ENCODE data around the gene LINGO4.
"Not testable (repeated sequence)": the region's sequence is repeated elsewhere in the genome, so short reads cannot be mapped to it uniquely, and the experiment has no call there.

Gene LINGO4

GRCh38 chr1:151780736-151781135 lies 24.5 kb downstream of the LINGO4 start:
- not testable (repeated sequence) for DNase-seq

- DNase-seq: no peak
Measured at GRCh38 chr1:151779852-151780251, 25.4 kb downstream of the LINGO4 start.

GRCh38 chr1:151777317-151777716 lies 27.9 kb downstream of the LINGO4 start:
- DNase-seq: no peak

DNA sequence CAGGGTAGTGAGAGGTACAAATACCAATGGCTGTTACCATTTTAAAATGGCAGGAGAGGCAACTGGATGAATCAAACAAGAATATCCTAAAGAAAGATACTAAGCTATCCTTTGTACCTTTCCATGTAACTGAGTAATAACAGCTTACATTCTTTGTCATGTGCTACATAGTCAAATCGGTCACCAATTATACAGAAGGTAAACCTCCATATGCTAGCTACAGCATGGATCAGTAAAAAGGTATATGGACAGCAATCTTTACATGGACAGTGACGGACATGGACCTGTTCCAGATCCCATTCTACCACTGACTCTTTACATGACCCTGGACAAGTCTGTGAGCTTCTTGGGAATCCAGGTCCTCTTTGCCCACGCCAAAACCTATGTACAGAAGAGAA lies 28.6 kb downstream of the LINGO4 start:
- DNase-seq: no peak

DNA sequence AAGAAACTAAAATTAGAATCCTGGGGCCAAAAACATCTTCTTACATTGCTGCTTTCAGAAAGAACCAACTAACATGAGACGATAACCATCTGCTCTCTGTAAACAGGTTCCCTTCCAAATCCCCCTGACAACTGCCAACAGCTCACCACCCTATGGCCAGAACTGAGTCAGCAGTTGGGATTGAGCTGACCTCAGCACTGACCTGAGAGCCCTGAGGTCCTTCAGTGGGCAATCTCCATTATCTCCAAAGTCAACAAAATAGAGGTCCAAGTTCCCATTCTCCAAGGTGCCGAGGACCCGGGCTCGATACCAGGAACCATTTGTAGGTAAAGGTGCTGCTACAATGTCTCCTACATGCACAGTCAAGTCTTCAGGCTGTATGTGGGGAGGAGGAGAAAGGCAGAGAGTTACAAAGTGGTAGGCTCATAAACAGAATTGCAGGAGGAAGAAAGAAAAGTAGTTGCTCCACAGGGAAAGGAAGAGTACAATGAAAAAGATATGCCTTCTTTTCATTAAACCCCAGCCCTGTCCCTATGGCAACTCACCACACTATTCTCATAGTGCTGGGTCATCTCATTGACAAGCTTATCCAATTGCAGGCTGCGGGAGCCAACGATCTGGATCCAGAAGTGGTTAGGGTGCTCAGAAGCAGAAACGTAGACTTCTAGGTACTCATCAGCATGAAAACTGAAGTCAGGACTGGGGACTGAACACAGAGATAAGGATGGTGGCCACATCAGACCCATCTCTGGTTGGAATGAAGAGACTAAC lies 29.1 kb downstream of the LINGO4 start:
- no peak for DNase-seq

- no peak for DNase-seq
Measured at GRCh38 chr1:151774256-151774922, 30.8 kb downstream of the LINGO4 start.

DNA sequence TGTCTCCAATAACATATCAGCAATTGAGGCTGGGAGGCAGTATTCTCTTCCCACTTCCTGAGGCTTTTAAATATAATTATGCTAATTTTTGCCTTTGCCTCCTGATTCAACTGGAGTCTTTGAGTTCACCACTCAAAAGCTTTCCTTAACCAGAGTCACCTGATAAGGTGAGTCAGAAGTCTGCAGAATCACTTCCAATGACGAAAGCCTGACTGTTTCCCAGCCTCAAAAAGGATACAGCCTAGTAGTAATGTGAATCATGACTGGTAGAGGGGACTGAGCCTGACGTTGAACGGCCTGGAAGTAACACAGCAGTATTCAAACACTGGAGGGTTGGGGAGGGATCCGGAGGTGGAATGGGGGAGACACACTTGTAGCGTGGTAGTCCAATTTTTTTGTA lies 31.5 kb downstream of the LINGO4 start:
- DNase-seq: no peak

DNA sequence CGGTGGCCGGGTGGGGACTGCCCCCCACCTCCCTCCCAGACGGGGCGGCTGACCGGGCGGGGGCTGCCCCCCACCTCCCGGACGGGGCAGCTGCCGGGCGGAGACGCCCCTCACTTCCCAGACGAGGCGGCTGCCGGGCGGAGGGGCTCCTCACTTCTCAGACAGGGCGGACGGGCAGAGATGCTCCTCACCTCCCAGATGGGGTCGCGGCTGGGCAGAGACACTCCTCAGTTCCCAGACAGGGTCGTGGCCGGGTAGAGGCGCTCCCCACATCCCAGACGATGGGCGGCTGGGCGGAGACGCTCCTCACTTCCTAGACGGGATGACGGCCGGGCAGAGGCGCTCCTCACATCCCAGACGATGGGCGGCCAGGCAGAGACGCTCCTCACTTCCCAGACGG lies 35.9 kb downstream of the LINGO4 start:
- DNase-seq: not testable (repeated sequence)

GRCh38 chr1:151768351-151769066 lies 36.7 kb downstream of the LINGO4 start:
- DNase-seq: not testable (repeated sequence)

DNA sequence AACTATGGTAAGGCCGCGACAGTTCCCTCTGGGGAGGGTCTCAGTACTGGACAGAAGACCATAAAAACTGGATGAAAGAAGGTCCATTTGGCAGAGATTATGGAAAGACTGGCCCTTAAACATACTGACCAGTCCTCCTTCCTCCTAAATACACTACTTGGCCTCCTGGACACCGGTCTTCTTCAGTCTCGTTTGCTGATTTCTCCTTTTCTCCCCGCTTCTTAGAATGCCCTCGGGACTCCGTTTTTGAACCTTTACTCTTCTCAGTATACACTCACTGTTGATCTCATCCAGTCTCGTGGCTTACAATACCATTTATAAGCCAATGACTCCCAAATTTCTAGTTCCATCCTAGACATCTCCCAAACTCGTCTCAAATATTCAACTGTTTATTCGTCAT lies 41.2 kb downstream of the LINGO4 start:
- no peak for DNase-seq

GRCh38 chr1:151762941-151763921 lies 42.0 kb downstream of the LINGO4 start, which contains the start of gene MRPL9:
Gene MRPL9 (minus strand): TSS chr1:151763496. CDS start chr1:151763479, 17 bp downstream.
- peak; percentile 30 for DNase-seq

GRCh38 chr1:151760597-151761385 lies 44.4 kb downstream of the LINGO4 start:
- no peak for DNase-seq

GRCh38 chr1:151759241-151759640 lies 46.0 kb downstream of the LINGO4 start:
- no peak for DNase-seq

DNA sequence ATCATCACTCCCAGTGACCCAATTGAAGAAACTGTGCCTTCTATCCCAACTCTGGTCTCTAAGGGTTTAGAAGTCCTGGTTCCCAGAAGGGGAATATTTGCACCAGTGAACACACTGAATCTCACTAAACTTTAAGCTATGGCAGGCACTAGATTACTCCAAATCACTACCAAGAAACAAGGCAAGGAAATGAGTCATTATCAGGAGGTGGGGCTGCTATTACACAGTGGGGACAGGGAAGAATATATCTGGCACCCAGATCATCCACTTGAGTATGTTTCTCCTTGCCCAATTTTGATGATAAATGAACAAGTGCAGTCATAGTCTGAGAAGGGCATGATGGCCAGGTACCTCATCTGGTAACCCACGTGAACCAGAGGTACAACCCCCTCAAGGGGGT lies 48.9 kb downstream of the LINGO4 start:
- DNase-seq: no peak
